NT2/D1 (cell line): Measurements from ENCODE around the gene ROBO1.

Experiments used
- SUZ12 ChIP-seq: IDR thresholded peaks from 2 replicates; pipeline ENCODE4 v1.6.1; 2011; ENCODE audit not compliant: insufficient read length, insufficient read depth; ENCODE audit errors: extremely low read depth
- YY1 ChIP-seq: IDR thresholded peaks from 2 replicates; pipeline ENCODE4 v1.6.1; 2011; ENCODE audit not compliant: insufficient read length, insufficient read depth
- ZNF274 ChIP-seq: IDR thresholded peaks from 2 replicates; pipeline ENCODE4 v1.6.1; 2011; ENCODE audit warnings: mild to moderate bottlenecking, low read depth, low read length

- no peak for TF ChIP-seq SUZ12
- TF ChIP-seq ZNF274: no peak
- TF ChIP-seq YY1: no peak
These were observed 920.2 kb downstream of the ROBO1 start for GRCh38 chr3:78847603-78848002.
